Esophagus muscularis mucosa (tissue), 4 donors: Measurements from ENCODE around the gene C17orf67. TPM values are rescaled to one million over a fixed set of nuclear protein-coding genes. Genes with fewer than 3 reads are reported as not detected.

Experiments used
- DNase-seq: peaks from one replicate; pipeline ENCODE4 v3.0.0-alpha.2; 2017; ENCODE audit errors: extremely low spot score
- H3K27ac ChIP-seq, 4 donors: fragments of 200-600 bp; sonication (generic); replicated peaks in 1 of 4; 1 replicate in 3 of 4; 2 replicates in 1 of 4; pipeline ENCODE4 v1.5.1; 2016 to 2019; ENCODE audit warnings: mild to moderate bottlenecking in 1 of 4
- H3K27me3 ChIP-seq, 4 donors: fragments of 200-600 bp; sonication (generic); one replicate each; pipeline versions ENCODE4 v1.5.1 to v1.6.0; 2016 to 2019
- H3K36me3 ChIP-seq, 4 donors: fragments of 200-600 bp; sonication (generic); one replicate each; pipeline ENCODE4 v1.5.1; 2016 to 2019
- H3K4me1 ChIP-seq, 4 donors: fragments of 200-600 bp; sonication (generic); one replicate each; pipeline ENCODE4 v1.5.1; 2016 to 2019
- H3K4me3 ChIP-seq, 4 donors: fragments of 200-600 bp; sonication (generic); 1 replicate in 2 of 4; 2 replicates in 2 of 4; pipeline ENCODE4 v1.5.1; 2016 to 2019; ENCODE audit warnings: mild to moderate bottlenecking in 4 of 4, moderate library complexity in 1 of 4
- H3K9me3 ChIP-seq, 4 donors: fragments of 200-600 bp; sonication (generic); 1 replicate in 3 of 4; 2 replicates in 1 of 4; pipeline ENCODE4 v1.5.1; 2016 to 2019
- CTCF ChIP-seq, 3 experiments: fragments of 200-600 bp in 2 of 3; fragments of 450-650 bp in 1 of 3; sonication (generic) in 2 of 3; IDR thresholded peaks; one replicate each; pipeline ENCODE4 v1.5.1; 2017 to 2019; ENCODE audit warnings: antibody characterized with exemption in 3 of 3, mild to moderate bottlenecking in 2 of 3, moderate library complexity in 1 of 3
- EP300 ChIP-seq: sonication (generic); formaldehyde crosslinking; IDR thresholded peaks from one replicate; pipeline ENCODE4 v1.6.1; 2017; ENCODE audit warnings: antibody characterized with exemption
- POLR2A ChIP-seq: fragments of 450-650 bp; IDR thresholded peaks from one replicate; pipeline ENCODE4 v1.6.1; 2017; ENCODE audit warnings: antibody characterized with exemption, moderate library complexity, mild to moderate bottlenecking, low read depth
- POLR2AphosphoS5 ChIP-seq, 2 donors: sonication (generic); formaldehyde crosslinking; IDR thresholded peaks; one replicate each; pipeline ENCODE4 v1.6.1; 2017; ENCODE audit warnings: antibody characterized with exemption in 2 of 2
- WGBS: methylation state at CpG from one replicate; pipeline ENCODE4 v1.1.5; 2018; 5-methylcytosine and 5-hydroxymethylcytosine counted together
- intact Hi-C: fragments of 100-400 bp; cut with DNase I; formaldehyde crosslinking; loops from one replicate; pipeline ENCODE4 v1.15.1; 2023
- total RNA-seq, 4 donors: library from RNA; depleted of rRNA; stranded (reverse); fragments of >200 nt; gene quantifications; one replicate each; pipeline versions ENCODE4 v1.1.0 to v1.2.1, GENCODE V29; 2016

The C17orf67 gene
- total RNA-seq, 4 donors from 2014 or later: 0.83 to 4.3 (median 3.6) TPM

DNA sequence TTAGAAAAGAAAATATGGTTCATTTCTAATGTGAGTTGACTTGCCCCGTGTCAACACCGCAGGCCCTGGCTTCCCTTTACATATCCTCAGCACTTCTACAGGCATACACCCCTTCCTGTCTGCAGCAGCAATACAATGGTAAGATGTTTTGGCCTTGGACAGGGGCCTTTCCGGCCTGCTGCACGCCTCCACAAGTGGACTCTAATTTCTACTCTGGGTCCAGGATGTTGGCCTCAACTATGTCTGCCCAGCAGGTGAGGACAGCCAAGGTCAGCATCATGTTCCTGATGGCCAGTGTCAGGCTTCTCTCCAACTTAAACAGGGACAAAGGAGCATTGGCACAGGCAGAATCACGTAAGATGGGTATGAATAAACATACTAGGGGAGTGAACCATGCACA is 11.0 kb downstream of the C17orf67 start:
- no peak overlapping the region for H3K4me3 ChIP-seq
- no peak for TF ChIP-seq POLR2A
- TF ChIP-seq POLR2AphosphoS5 (IDR thresholded peaks at IDR 0.05): peak in 1 of 2 donors; percentile 54
- H3K27me3 ChIP-seq: no peaks in the 10 kb centered on the region
- peaks cover 0 to 8% (median 7%) of the 10 kb centered on the region in 4 donors for H3K4me1 ChIP-seq
- H3K9me3 ChIP-seq: no peaks in the 10 kb centered on the region
- H3K27ac ChIP-seq: no peak overlapping the region
- WGBS: 45% methylated on average over 4 of the region's 5 CpGs
- no peak for DNase-seq
- peaks cover 0 to 9% (median 2%) of the 10 kb centered on the region in 4 donors for H3K36me3 ChIP-seq
- intact Hi-C loops: no loop called here

DNA sequence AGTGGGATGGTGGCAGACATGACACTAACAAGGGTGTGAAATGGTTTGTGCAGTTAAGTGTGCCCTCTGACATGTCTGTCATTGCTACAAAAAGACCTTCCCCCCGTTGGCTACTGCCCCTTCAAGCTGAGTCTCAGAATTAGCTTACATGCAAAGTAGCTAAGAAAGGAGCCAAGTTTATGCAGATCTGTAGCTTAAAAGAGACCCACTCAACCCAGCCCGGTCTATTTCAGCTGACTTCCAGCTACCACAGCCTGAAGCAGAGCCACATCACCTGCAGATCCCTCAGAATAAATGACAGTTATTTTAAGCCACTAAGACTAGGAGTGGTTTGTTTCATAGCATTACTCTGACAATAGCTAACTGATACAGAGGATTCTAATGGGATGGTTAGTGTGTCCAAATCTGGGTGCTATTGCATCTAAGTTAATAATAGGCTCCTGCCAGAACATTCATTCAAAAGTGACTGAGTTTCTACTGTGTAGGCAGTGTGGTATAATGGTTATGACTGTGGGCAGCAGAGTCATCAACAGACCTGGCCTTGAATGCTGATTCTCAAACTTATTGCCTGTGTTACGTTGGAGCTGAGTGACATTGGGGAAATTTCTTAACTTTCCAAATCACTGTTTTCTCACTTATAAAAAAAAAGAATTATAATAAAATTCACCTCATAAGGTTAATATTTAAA is 11.7 kb downstream of the C17orf67 start:
- intact Hi-C loops: no loop called here
- no peak for DNase-seq
- Histone ChIP-seq H3K4me1 (peaks cover 0 to 8% (median 7%) of the 10 kb centered on the region in 4 donors), H3K27me3 (no peaks in the 10 kb centered on the region), H3K9me3 (no peaks in the 10 kb centered on the region), H3K36me3 (peaks cover 0 to 5% (median 2%) of the 10 kb centered on the region in 4 donors), H3K27ac (no peak overlapping the region), H3K4me3 (no peak overlapping the region)
- WGBS: 88% methylated on average over 3 of the region's 3 CpGs
- TF ChIP-seq EP300 (no peak), CTCF (IDR thresholded peaks at IDR 0.05) (no peak), POLR2A (no peak)

- Histone ChIP-seq H3K27me3 (no peaks in the 10 kb centered on the region), H3K27ac (no peak overlapping the region), H3K36me3 (peaks cover 0 to 5% (median 2%) of the 10 kb centered on the region in 4 donors), H3K4me3 (no peak overlapping the region), H3K4me1 (peaks cover 0 to 8% (median 7%) of the 10 kb centered on the region in 4 donors), H3K9me3 (no peaks in the 10 kb centered on the region)
- WGBS: 84% methylated on average over 10 of the region's 10 CpGs
- DNase-seq: no peak
- no peak for TF ChIP-seq POLR2AphosphoS5 (IDR thresholded peaks at IDR 0.05)
- no peak for TF ChIP-seq CTCF (IDR thresholded peaks at IDR 0.05)
- TF ChIP-seq POLR2A: no peak
- TF ChIP-seq EP300: no peak
- intact Hi-C loops: no loop called here
These were observed 13.5 kb downstream of the C17orf67 start for GRCh38 chr17:56820207-56820606.

GRCh38 chr17:56819431-56820145 is 14.1 kb downstream of the C17orf67 start:
- H3K27ac ChIP-seq: no peak overlapping the region
- H3K4me1 ChIP-seq: peaks cover 0 to 8% (median 7%) of the 10 kb centered on the region in 4 donors
- no peak for DNase-seq
- no peaks in the 10 kb centered on the region for H3K27me3 ChIP-seq
- intact Hi-C loops: loop anchor here (2.0 kb wide), 1 partner anchor 121 kb away; no protein-coding TSS in a partner anchor
- 19% methylated on average over 14 of the region's 14 CpGs for WGBS
- no peak overlapping the region for H3K4me3 ChIP-seq
- H3K9me3 ChIP-seq: no peaks in the 10 kb centered on the region
- TF ChIP-seq POLR2AphosphoS5 (IDR thresholded peaks at IDR 0.05): peak in 1 of 2 donors; percentile 14
- TF ChIP-seq CTCF (IDR thresholded peaks at IDR 0.05): peak; percentile 81 to 96 (median 85)
- TF ChIP-seq POLR2A: no peak
- H3K36me3 ChIP-seq: peaks cover 0 to 5% (median 1%) of the 10 kb centered on the region in 4 donors

- Histone ChIP-seq H3K27ac (no peak overlapping the region), H3K9me3 (no peaks in the 10 kb centered on the region), H3K36me3 (no peaks in the 10 kb centered on the region), H3K4me3 (no peak overlapping the region), H3K27me3 (no peaks in the 10 kb centered on the region), H3K4me1 (peaks cover 0 to 8% (median 7%) of the 10 kb centered on the region in 4 donors)
- no peak for DNase-seq
- intact Hi-C loops: loop anchor here (2.0 kb wide), 1 partner anchor 122 kb away; no protein-coding TSS in a partner anchor
- 89% methylated on average over 2 of the region's 2 CpGs for WGBS
- TF ChIP-seq POLR2A (no peak), CTCF (IDR thresholded peaks at IDR 0.05) (no peak), POLR2AphosphoS5 (IDR thresholded peaks at IDR 0.05) (no peak), EP300 (no peak)
These were observed 14.7 kb downstream of the C17orf67 start for GRCh38 chr17:56819030-56819429.
